ES-I3 (cell line): Measurements from ENCODE around the gene AUTS2.

ENCODE experiments used
- H3K36me3 ChIP-seq: 2 replicates; pipeline ENCODE4 v1.6.1; 2013; ENCODE audit warnings: mild to moderate bottlenecking, low read length, control low read depth, moderate library complexity; ENCODE audit not compliant: insufficient read depth
- H3K4me1 ChIP-seq: 2 replicates; pipeline ENCODE4 v1.6.1; 2013; ENCODE audit warnings: mild to moderate bottlenecking, control low read depth, low read length; ENCODE audit not compliant: insufficient read depth
- H3K9ac ChIP-seq: 2 replicates; pipeline ENCODE4 v1.6.1; 2013; ENCODE audit warnings: low read depth, mild to moderate bottlenecking, low read length, moderate library complexity
- H3K9me3 ChIP-seq: 2 replicates; pipeline ENCODE4 v1.6.1; 2013; ENCODE audit warnings: mild to moderate bottlenecking, low read length, moderate library complexity; ENCODE audit not compliant: control insufficient read depth, insufficient read depth

AUTS2 gene

DNA sequence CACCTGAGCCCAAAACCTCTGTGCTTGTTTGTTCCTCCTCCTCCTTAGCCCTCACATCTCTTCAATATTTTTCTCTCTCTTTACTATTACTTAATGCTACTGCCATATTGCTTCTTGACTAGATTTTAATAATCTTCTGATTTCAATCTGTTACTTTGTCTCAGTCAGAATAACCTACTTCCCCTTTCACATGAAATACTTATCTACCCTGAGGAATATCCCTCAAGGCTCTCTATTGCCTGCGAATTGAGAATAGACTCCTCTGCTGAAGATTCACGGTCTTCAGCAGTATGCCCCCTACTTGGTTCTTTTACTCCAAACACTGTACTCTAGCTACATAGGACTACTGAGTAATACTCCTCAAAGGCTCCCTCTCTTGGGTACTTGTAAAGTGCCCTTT, 430.3 kb downstream of the AUTS2 start:
- Histone ChIP-seq H3K4me1 (peaks cover 10% of the 10 kb centered on the region), H3K36me3 (no peaks in the 10 kb centered on the region), H3K9ac (no peak overlapping the region), H3K9me3 (no peaks in the 10 kb centered on the region)

DNA sequence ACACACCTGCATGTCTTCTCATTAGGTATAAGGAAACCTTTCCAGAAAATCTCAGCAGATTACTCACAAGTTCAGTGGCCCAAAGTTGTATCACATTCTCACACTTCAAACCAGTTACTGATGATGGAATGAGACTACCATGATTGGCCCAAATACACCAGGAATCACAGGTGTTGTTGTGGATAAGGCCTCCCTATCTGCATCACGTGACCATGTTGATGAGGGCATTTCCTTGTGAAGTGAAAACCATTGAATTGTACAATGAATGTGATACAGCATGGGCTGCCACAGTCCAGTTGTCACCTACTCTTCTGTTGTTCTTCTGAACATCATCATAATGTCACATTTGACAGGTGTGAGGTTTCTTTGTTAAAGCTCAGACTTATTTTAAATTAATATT, 431.7 kb downstream of the AUTS2 start:
- H3K9ac ChIP-seq = no peak overlapping the region
- no peaks in the 10 kb centered on the region for H3K36me3 ChIP-seq
- no peaks in the 10 kb centered on the region for H3K9me3 ChIP-seq
- H3K4me1 ChIP-seq = peaks cover 10% of the 10 kb centered on the region

DNA sequence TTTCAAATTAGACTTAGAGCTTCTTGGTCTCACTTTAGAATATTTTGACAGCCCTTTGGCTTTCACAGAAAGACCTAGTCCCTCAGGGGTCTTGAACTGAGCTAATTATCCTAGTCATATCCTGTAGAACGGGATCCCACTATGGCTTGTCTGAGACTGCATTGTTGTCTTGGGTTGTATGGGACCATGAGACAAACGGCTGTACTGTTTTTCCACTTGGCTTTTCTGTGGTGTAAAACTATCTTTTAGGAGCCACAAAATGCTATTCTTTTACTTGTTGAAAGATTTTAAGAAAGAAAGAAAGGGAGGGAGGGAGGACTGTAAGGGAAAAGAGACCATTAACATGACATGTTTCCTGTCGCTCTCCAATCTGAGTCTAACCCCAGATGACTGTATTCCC, 432.5 kb downstream of the AUTS2 start:
- Histone ChIP-seq H3K36me3 (no peaks in the 10 kb centered on the region), H3K9ac (no peak overlapping the region), H3K4me1 (peaks cover 10% of the 10 kb centered on the region), H3K9me3 (no peaks in the 10 kb centered on the region)

- Histone ChIP-seq H3K36me3 (no peaks in the 10 kb centered on the region), H3K4me1 (peaks cover 7% of the 10 kb centered on the region), H3K9ac (no peak overlapping the region), H3K9me3 (no peaks in the 10 kb centered on the region)
Observed at GRCh38 chr7:70031245-70031644, 433.0 kb downstream of the AUTS2 start.

DNA sequence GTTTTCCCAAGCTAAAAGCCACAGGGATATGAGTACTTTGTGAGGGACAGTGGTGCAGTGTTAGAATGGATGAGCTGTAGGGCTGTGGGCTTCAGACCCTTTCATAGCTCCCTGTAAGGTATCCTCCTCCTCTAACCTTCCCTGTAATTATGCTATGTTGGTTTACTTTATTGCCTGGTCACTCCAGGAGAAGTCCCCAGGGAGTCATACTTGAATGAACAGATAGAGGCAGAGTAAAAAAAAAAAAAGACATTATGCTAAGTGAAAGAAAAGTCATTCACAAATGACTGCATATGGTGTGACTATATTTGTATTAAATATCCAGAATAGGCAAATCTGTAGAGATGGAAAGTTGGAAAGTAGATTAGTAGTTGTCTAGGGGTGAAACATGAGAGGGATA, 434.4 kb downstream of the AUTS2 start:
- Histone ChIP-seq H3K9ac (no peak overlapping the region), H3K4me1 (peaks cover 6% of the 10 kb centered on the region), H3K9me3 (no peaks in the 10 kb centered on the region), H3K36me3 (no peaks in the 10 kb centered on the region)

GRCh38 chr7:70033226-70033625, 435.0 kb downstream of the AUTS2 start:
- no peaks in the 10 kb centered on the region for H3K36me3 ChIP-seq
- H3K9me3 ChIP-seq = no peaks in the 10 kb centered on the region
- H3K4me1 ChIP-seq = peaks cover 6% of the 10 kb centered on the region
- no peak overlapping the region for H3K9ac ChIP-seq

GRCh38 chr7:70034999-70035398, 436.7 kb downstream of the AUTS2 start:
- no peaks in the 10 kb centered on the region for H3K9me3 ChIP-seq
- peaks cover 6% of the 10 kb centered on the region for H3K4me1 ChIP-seq
- H3K9ac ChIP-seq = no peak overlapping the region
- H3K36me3 ChIP-seq = no peaks in the 10 kb centered on the region

DNA sequence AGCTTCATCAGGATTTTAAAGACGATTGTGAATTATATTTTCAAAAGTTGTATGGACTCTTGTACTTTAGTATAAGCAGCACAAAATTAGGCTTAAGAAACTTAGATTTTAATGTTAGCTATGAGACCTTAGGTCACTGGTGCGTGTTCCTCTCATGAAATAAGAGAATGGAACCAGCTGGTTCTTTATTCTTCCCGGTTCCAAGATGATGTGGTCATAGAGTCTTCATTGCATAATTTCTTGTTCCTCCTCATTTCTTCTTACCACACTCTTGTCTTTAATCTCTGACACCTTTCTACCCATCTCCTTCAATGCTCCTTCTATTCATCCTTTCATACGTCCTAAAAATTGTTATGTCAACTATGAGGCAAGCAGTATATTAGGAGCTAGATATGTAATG, 437.2 kb downstream of the AUTS2 start:
- no peak overlapping the region for H3K9ac ChIP-seq
- no peaks in the 10 kb centered on the region for H3K36me3 ChIP-seq
- no peaks in the 10 kb centered on the region for H3K9me3 ChIP-seq
- peaks cover 6% of the 10 kb centered on the region for H3K4me1 ChIP-seq

GRCh38 chr7:70035955-70036354, 437.7 kb downstream of the AUTS2 start:
- Histone ChIP-seq H3K36me3 (no peaks in the 10 kb centered on the region), H3K4me1 (peaks cover 6% of the 10 kb centered on the region), H3K9me3 (no peaks in the 10 kb centered on the region), H3K9ac (no peak overlapping the region)

DNA sequence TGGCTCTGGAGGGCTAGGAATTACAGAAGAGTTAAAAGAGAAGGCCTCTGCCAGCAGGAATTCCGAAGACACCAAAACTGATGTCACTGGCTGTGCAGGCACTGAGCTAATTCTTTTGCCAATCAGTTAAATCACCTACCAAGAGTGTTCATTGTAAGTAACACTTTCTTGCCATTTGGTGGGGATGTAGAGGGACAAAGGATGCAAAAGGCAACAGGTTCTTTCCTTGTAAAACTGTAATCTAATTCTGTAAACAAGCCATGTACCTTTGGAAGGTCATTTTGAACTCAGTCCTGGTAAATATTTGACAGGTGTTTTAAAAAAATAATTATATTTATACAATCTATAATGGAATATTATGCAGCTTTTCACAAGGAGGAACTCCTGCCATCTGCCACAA, 438.4 kb downstream of the AUTS2 start:
- no peaks in the 10 kb centered on the region for H3K9me3 ChIP-seq
- no peak overlapping the region for H3K9ac ChIP-seq
- no peaks in the 10 kb centered on the region for H3K36me3 ChIP-seq
- H3K4me1 ChIP-seq = peaks cover 6% of the 10 kb centered on the region

GRCh38 chr7:70037171-70037933, 439.1 kb downstream of the AUTS2 start:
- no peaks in the 10 kb centered on the region for H3K36me3 ChIP-seq
- peaks cover 5% of the 10 kb centered on the region for H3K4me1 ChIP-seq
- no peak overlapping the region for H3K9ac ChIP-seq
- no peaks in the 10 kb centered on the region for H3K9me3 ChIP-seq

DNA sequence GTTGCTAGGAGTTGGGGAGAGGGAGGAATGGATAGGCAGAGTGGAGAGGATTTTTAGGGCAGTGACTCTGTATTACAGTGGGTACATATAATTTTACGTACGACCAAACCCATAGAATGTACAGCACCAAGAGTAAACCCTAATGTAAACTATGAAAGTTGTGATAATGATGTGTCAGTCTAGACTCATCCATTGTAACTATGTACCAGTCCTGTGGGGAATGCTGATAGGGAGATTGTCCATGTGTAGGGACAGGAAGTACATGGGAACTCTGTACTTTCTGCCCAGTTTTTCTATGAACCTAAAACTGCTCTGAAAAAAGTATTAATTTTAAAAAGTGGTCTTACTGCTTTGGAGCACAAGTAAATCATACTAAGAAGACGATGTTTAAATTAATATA, 441.8 kb downstream of the AUTS2 start:
- Histone ChIP-seq H3K9ac (no peak overlapping the region), H3K9me3 (no peaks in the 10 kb centered on the region), H3K4me1 (peaks cover 9% of the 10 kb centered on the region), H3K36me3 (no peaks in the 10 kb centered on the region)

DNA sequence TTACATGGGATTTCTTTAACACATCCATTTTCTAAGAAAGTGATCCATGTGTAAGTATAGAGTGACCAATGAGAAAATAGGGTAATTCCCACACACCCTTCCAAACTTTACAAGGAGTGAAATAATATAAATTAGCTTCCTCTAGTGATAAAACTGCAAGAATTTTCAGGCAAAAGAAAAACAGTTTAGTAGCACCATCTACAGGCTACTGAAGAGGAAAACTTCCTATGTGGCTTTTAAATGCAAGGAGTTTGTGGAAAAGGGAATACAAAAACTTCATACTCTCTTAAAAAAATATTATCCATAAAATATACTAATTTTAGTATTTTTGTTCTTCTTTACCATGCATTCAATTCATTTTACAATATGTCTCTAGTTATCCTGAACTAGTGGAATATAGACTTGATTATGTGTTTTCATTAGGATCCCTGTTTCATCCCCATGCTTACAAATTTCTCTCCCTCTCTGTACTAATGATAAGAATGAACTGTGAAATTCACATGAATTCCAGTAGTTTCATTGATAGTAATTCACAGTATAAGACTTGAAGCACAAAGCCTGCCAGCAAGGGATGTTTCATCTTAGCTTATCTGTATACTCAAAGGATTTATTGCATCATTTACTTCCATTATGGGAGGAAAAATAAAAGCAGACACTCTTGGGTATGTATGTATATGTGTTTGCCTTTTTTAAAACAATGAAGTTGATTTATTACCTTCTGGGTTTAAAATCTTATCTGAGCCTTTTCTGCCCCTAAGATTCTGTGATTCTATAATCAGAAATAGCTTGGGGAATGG, 442.9 kb downstream of the AUTS2 start:
- no peak overlapping the region for H3K9ac ChIP-seq
- H3K9me3 ChIP-seq = no peaks in the 10 kb centered on the region
- H3K4me1 ChIP-seq = peaks cover 9% of the 10 kb centered on the region
- H3K36me3 ChIP-seq = no peaks in the 10 kb centered on the region

DNA sequence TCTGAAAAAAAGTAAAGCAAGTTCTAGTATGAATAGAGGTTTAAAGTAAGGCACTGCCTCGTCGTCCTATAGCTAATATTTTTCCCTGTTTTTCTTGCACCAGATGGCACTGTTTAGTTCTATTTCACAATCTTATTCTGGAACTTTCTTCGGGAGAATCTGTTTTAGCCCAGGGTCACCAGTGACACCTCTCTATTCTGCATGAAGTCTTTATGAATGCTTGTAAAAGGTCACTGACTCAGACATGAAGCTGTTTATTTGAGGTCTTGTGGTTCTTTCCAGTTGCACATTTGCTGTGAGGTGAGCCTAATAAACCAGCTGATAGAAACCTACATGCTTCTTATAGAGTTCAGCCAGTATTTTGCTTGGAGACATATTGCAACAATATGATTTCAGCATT, 444.3 kb downstream of the AUTS2 start:
- Histone ChIP-seq H3K9me3 (no peaks in the 10 kb centered on the region), H3K36me3 (no peaks in the 10 kb centered on the region), H3K9ac (no peak overlapping the region), H3K4me1 (peaks cover 9% of the 10 kb centered on the region)

DNA sequence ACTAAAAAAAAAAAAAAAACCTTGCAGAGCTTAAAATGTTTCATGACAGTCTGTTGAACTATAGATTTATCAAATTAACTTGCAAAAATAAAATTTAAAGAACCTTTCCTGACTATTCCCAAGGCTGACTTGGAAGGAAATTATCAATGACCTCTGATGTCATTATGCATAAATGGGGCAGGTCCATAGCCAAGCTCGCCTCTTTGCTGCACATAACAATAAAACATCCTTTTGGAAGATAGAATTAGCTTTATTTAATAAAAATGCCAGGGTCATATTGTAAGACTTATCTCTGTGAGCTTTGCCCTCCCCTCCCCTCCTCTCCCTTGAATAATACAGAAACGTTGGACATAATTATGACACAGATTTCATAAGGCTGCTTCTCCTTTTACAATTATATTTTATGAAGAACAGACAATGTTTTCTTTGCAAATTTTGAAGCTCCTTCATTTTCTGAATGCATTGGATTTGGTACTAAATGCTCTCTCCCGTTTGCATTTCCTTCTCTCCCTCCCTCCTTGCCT, 444.8 kb downstream of the AUTS2 start:
- Histone ChIP-seq H3K36me3 (no peaks in the 10 kb centered on the region), H3K4me1 (peaks cover 13% of the 10 kb centered on the region), H3K9me3 (no peaks in the 10 kb centered on the region), H3K9ac (no peak overlapping the region)
